Measurements from ENCODE around the gene CORO1C. TPM values are rescaled to one million over a fixed set of nuclear protein-coding genes. Genes with fewer than 3 reads are reported as not detected.

Gene CORO1C
- total RNA-seq, 1 donor from 2014 or later = 189 TPM

DNA sequence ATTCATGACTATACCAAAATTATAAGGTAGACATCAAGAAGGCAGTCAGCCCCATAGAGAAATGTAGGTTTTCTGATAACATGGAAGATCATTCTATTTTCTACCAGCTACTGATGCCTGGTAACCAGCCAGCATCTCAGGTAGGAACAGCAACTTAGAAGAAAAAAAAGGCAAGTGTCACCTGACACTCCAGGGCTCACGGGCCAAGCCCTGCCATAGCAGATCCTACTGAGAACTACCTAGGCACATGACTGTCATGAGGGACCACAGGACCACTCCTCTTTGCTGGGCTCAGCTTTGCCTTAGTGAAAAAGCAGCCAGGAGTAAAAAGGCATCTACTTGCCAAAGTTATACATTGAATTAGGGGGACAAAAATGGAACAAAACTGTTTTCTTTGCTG, 33.4 kb downstream of the CORO1C start:
- Histone ChIP-seq H3K27ac (peak overlapping the region; percentile 66), H3K27me3 (no peaks in the 10 kb centered on the region), H3K4me1 (peaks cover 89% of the 10 kb centered on the region), H3K4me3 (no peak overlapping the region), H3K9me3 (no peaks in the 10 kb centered on the region), H3K36me3 (peaks cover 0 to 12% of the 10 kb centered on the region in 2 donors)
- TF ChIP-seq CTCF (IDR thresholded peaks at IDR 0.05) (no peak), POLR2AphosphoS5 (IDR thresholded peaks at IDR 0.05; ENCODE audit: insufficient read depth in 1 of 2, low read depth in 1 of 2) (no peak), POLR2A (IDR thresholded peaks at IDR 0.05) (no peak)
- intact Hi-C loops (cut with DNase I) = no loop called here
- no peak for DNase-seq (ENCODE audit: extremely low spot score in 2 of 2)

- no peaks in the 10 kb centered on the region for H3K9me3 ChIP-seq
- no peaks in the 10 kb centered on the region for H3K27me3 ChIP-seq
- DNase-seq (ENCODE audit: extremely low spot score in 2 of 2) = no peak
- H3K36me3 ChIP-seq = peaks cover 0 to 12% of the 10 kb centered on the region in 2 donors
- peaks cover 89% of the 10 kb centered on the region for H3K4me1 ChIP-seq
- intact Hi-C loops (cut with DNase I) = no loop called here
- H3K27ac ChIP-seq = peak overlapping the region; percentile 66
- no peak for TF ChIP-seq POLR2A (IDR thresholded peaks at IDR 0.05)
- TF ChIP-seq CTCF (IDR thresholded peaks at IDR 0.05) = no peak
- TF ChIP-seq POLR2AphosphoS5 (IDR thresholded peaks at IDR 0.05; ENCODE audit: insufficient read depth in 1 of 2, low read depth in 1 of 2) = no peak
- H3K4me3 ChIP-seq = no peak overlapping the region
Observed at GRCh38 chr12:108696996-108697290, 34.4 kb downstream of the CORO1C start.

DNA sequence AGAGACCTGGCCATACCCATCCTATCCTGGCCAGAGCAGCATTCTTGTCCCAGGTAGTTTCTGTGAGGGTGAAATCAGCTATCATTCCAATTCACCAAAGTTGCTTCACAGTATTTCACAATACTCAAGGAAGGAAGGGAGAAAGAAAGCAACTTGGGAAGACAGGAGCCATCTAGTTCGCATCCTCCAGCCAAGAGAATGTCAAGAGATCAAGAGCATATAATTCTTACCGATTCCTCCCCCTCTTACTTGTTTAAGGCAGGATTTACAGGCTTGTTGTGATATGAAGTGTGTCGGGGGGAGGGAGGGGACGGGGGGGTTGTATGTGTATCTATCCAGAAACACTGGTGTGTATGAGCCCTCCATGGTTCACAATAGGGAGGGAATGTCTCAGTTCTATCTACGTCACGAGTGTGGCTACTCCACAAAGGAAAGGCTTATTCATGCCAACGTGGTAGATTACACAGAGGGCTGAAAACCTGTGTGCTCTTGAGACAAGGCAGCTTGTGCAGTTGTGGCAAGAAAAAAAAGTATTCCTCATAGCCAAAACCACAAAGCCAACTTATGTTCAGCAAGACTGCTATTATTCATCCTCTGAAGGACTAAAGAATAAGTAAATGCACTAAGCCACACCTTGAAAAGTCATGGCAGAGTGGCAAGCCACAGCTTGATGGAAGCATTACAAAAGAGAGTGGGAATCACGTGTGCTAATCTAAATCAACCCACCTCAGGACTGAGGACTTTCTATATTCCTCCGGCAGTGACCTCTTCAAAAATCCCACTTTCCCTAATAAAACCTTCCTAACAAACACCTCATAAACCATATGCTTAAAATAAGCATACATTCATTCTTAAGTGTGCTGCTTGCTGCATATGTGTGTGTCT, 35.0 kb downstream of the CORO1C start:
- DNase-seq (ENCODE audit: extremely low spot score in 2 of 2) = peak in 1 of 2 donors; percentile 97
- intact Hi-C loops (cut with DNase I) = no loop called here
- H3K4me1 ChIP-seq = peaks cover 89% of the 10 kb centered on the region
- peaks cover 0 to 12% of the 10 kb centered on the region in 2 donors for H3K36me3 ChIP-seq
- no peaks in the 10 kb centered on the region for H3K27me3 ChIP-seq
- peak overlapping the region in 1 of 2 donors; percentile 24 for H3K4me3 ChIP-seq
- no peaks in the 10 kb centered on the region for H3K9me3 ChIP-seq
- peak overlapping the region; percentile 66 for H3K27ac ChIP-seq
- no peak for TF ChIP-seq CTCF (IDR thresholded peaks at IDR 0.05)
- no peak for TF ChIP-seq POLR2A (IDR thresholded peaks at IDR 0.05)
- no peak for TF ChIP-seq POLR2AphosphoS5 (IDR thresholded peaks at IDR 0.05; ENCODE audit: insufficient read depth in 1 of 2, low read depth in 1 of 2)

DNA sequence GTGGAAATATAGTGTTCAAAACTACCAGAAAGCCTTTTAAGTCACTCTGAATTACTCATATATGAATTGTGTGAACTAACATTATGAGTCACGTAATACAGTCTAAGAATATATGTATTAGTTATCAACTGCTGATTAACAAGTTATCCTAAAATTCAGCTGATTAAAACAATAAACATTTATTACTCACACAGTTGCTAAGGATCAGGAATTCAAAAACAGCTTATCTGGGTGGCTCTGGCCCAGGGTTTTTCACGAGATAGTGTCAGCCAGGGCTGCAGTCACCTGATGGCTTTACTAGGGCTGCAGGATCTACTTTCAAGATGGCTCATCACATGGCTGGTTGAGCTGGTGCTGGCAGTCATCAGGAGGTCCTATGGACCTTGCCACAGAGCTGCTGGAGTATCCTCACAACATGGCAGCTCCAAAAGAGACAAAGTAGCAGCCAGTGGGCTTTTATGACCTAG, 36.5 kb downstream of the CORO1C start:
- intact Hi-C loops (cut with DNase I) = no loop called here
- Histone ChIP-seq H3K36me3 (peaks cover 0 to 12% of the 10 kb centered on the region in 2 donors), H3K9me3 (no peaks in the 10 kb centered on the region), H3K27me3 (no peaks in the 10 kb centered on the region), H3K4me1 (peaks cover 89% of the 10 kb centered on the region), H3K27ac (peak overlapping the region; percentile 66), H3K4me3 (no peak overlapping the region)
- DNase-seq (ENCODE audit: extremely low spot score in 2 of 2) = no peak
- TF ChIP-seq CTCF (IDR thresholded peaks at IDR 0.05) = no peak
- no peak for TF ChIP-seq POLR2AphosphoS5 (IDR thresholded peaks at IDR 0.05; ENCODE audit: insufficient read depth in 1 of 2, low read depth in 1 of 2)
- TF ChIP-seq POLR2A (IDR thresholded peaks at IDR 0.05) = no peak

GRCh38 chr12:108693751-108694150, 37.6 kb downstream of the CORO1C start:
- no peak for TF ChIP-seq CTCF (IDR thresholded peaks at IDR 0.05)
- TF ChIP-seq POLR2AphosphoS5 (IDR thresholded peaks at IDR 0.05; ENCODE audit: insufficient read depth in 1 of 2, low read depth in 1 of 2) = no peak
- no peak for TF ChIP-seq POLR2A (IDR thresholded peaks at IDR 0.05)
- H3K4me1 ChIP-seq = peaks cover 90% of the 10 kb centered on the region

More at GRCh38 chr12:108693751-108694150, 37.6 kb downstream of the CORO1C start:
- Histone ChIP-seq H3K27me3 (no peaks in the 10 kb centered on the region), H3K9me3 (no peaks in the 10 kb centered on the region), H3K4me3 (no peak overlapping the region), H3K27ac (peak overlapping the region; percentile 89), H3K36me3 (peaks cover 0 to 7% of the 10 kb centered on the region in 2 donors)
- intact Hi-C loops (cut with DNase I) = no loop called here
- no peak for DNase-seq (ENCODE audit: extremely low spot score in 2 of 2)
